DOHH2 (cell line): ENCODE results near the gene HIPK2.

Experiments
- H3F3A ChIP-seq: fragments of 200-600 bp; sonication (generic), shearing (Covaris generic); 2 replicates; pipeline ENCODE4 v1.6.0; 2016; ENCODE audit warnings: antibody characterized with exemption, mild to moderate bottlenecking; ENCODE audit not compliant: control insufficient read depth, insufficient read depth
- H3K27ac ChIP-seq: fragments of 200-600 bp; sonication (generic); 2 replicates; pipeline ENCODE4 v1.5.1; 2014; ENCODE audit warnings: low read depth, mild to moderate bottlenecking, low read length, moderate library complexity
- H3K27me3 ChIP-seq: fragments of 200-600 bp; sonication (generic); 2 replicates; pipeline ENCODE4 v1.6.1; 2014; ENCODE audit warnings: mild to moderate bottlenecking, low read length, mixed read lengths; ENCODE audit not compliant: control insufficient read depth
- H3K36me3 ChIP-seq: fragments of 200-600 bp; sonication (generic); 2 replicates; pipeline ENCODE4 v1.6.1; 2014; ENCODE audit warnings: mild to moderate bottlenecking, low read length, moderate library complexity, mixed read lengths; ENCODE audit not compliant: control insufficient read depth
- H3K4me1 ChIP-seq: fragments of 200-600 bp; sonication (generic); 2 replicates; pipeline ENCODE4 v1.6.1; 2014; ENCODE audit warnings: mild to moderate bottlenecking, low read length, mixed read lengths; ENCODE audit not compliant: control insufficient read depth
- H3K4me2 ChIP-seq: fragments of 200-600 bp; sonication (generic); 2 replicates; pipeline ENCODE4 v1.6.0; 2014; ENCODE audit warnings: mild to moderate bottlenecking, low read length, moderate library complexity
- H3K4me3 ChIP-seq: fragments of 200-600 bp; sonication (generic); 2 replicates; pipeline ENCODE4 v1.5.1; 2014; ENCODE audit warnings: mild to moderate bottlenecking, low read length, mixed read lengths
- H3K79me2 ChIP-seq: fragments of 200-600 bp; sonication (generic); 2 replicates; pipeline ENCODE4 v1.6.1; 2014; ENCODE audit warnings: mild to moderate bottlenecking, low read length, mixed read lengths; ENCODE audit not compliant: control insufficient read depth
- H3K9me2 ChIP-seq: fragments of 200-600 bp; sonication (generic); replicated peaks from 2 replicates; pipeline ENCODE4 v1.6.1; 2014; ENCODE audit warnings: mild to moderate bottlenecking, low read length, mixed read lengths; ENCODE audit not compliant: control insufficient read depth
- H3K9me3 ChIP-seq: fragments of 200-600 bp; sonication (generic); 2 replicates; pipeline ENCODE4 v1.6.1; 2014; ENCODE audit warnings: antibody characterized with exemption, low read length, mixed read lengths; ENCODE audit not compliant: control insufficient read depth, insufficient read depth
- H4K20me1 ChIP-seq: fragments of 200-600 bp; sonication (generic); 2 replicates; pipeline ENCODE4 v1.6.0; 2014; ENCODE audit warnings: low read depth, mild to moderate bottlenecking, antibody characterized with exemption, low read length, moderate library complexity; ENCODE audit not compliant: control insufficient read depth, insufficient read depth
- EZH2phosphoT487 ChIP-seq: fragments of 200-600 bp; sonication (generic); IDR thresholded peaks from 2 replicates; pipeline ENCODE4 v1.6.1; 2017; ENCODE audit warnings: borderline replicate concordance, mild to moderate bottlenecking, antibody characterized with exemption, low read length, moderate library complexity, mixed read lengths
- TF ChIP-seq, protein P1 (sequence below): fragments of 200-600 bp; sonication (generic); IDR thresholded peaks from one replicate; pipeline ENCODE4 v1.5.1; 2014; ENCODE audit warnings: antibody characterized with exemption, mild to moderate bottlenecking, low read depth, low read length; ENCODE audit not compliant: poor library complexity, severe bottlenecking

HIPK2 gene

GRCh38 chr7:139523199-139523941 lies 254.4 kb downstream of the HIPK2 start, which contains the start of gene CLEC2L:
Gene CLEC2L (plus strand): TSS chr7:139523685. CDS start chr7:139523928, 243 bp downstream.
- no peaks in the 10 kb centered on the region for H4K20me1 ChIP-seq
- no peak within 1 kb of the TSS for H3K27ac ChIP-seq
- no peaks in the 10 kb centered on the region for H3K36me3 ChIP-seq
- no peaks in the 10 kb centered on the region for H3K27me3 ChIP-seq
- H3K4me1 ChIP-seq: no peaks in the 10 kb centered on the region
- H3K9me3 ChIP-seq: peaks cover 3% of the 10 kb centered on the region; the same call in 1 of the 2 replicates
- no peaks in the 10 kb centered on the region for H3F3A ChIP-seq
- H3K79me2 ChIP-seq: no peaks in the 10 kb centered on the region
- H3K9me2 ChIP-seq: no peaks in the 10 kb centered on the region
- no peak within 1 kb of the TSS for H3K4me3 ChIP-seq
- TF ChIP-seq, protein P1, sequence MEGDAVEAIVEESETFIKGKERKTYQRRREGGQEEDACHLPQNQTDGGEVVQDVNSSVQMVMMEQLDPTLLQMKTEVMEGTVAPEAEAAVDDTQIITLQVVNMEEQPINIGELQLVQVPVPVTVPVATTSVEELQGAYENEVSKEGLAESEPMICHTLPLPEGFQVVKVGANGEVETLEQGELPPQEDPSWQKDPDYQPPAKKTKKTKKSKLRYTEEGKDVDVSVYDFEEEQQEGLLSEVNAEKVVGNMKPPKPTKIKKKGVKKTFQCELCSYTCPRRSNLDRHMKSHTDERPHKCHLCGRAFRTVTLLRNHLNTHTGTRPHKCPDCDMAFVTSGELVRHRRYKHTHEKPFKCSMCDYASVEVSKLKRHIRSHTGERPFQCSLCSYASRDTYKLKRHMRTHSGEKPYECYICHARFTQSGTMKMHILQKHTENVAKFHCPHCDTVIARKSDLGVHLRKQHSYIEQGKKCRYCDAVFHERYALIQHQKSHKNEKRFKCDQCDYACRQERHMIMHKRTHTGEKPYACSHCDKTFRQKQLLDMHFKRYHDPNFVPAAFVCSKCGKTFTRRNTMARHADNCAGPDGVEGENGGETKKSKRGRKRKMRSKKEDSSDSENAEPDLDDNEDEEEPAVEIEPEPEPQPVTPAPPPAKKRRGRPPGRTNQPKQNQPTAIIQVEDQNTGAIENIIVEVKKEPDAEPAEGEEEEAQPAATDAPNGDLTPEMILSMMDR: no peak
- TF ChIP-seq EZH2phosphoT487: no peak
- H3K4me2 ChIP-seq: no peak within 1 kb of the TSS

DNA sequence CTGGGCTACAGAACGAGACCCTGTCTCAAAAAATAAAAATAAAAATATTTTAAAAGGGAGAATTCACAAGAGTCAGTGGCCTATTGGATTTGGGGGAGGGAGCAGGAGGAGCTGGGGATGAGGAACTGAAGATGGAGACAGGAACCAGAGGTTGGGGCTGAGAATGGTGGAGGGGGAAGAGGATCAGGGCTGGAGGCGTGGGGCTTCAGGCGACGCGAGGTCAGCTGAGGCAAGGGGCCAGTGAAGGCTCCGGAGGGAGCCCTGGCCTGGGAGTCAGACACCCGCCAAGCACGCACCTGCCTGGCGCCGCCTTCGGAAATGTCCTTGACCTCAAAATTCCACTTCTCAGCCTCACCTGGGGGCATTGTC lies 255.0 kb downstream of the HIPK2 start:
- peaks cover 3% of the 10 kb centered on the region; the same call in 1 of the 2 replicates for H3K9me3 ChIP-seq
- H3F3A ChIP-seq: no peaks in the 10 kb centered on the region
- H3K27me3 ChIP-seq: no peaks in the 10 kb centered on the region
- H3K36me3 ChIP-seq: no peaks in the 10 kb centered on the region
- H3K4me2 ChIP-seq: no peak overlapping the region
- no peak for TF ChIP-seq EZH2phosphoT487
- TF ChIP-seq, protein P1: no peak
- H4K20me1 ChIP-seq: no peaks in the 10 kb centered on the region
- no peak overlapping the region for H3K27ac ChIP-seq
- H3K9me2 ChIP-seq: no peaks in the 10 kb centered on the region
- H3K4me1 ChIP-seq: no peaks in the 10 kb centered on the region
- H3K79me2 ChIP-seq: no peaks in the 10 kb centered on the region
- no peak overlapping the region for H3K4me3 ChIP-seq

- no peaks in the 10 kb centered on the region for H3F3A ChIP-seq
- TF ChIP-seq EZH2phosphoT487: no peak
- TF ChIP-seq, protein P1: no peak
- H3K4me2 ChIP-seq: no peak overlapping the region
- no peaks in the 10 kb centered on the region for H3K79me2 ChIP-seq
- no peaks in the 10 kb centered on the region for H4K20me1 ChIP-seq
- H3K36me3 ChIP-seq: no peaks in the 10 kb centered on the region
- no peaks in the 10 kb centered on the region for H3K4me1 ChIP-seq
- no peak overlapping the region for H3K4me3 ChIP-seq
- no peak overlapping the region for H3K27ac ChIP-seq
- no peaks in the 10 kb centered on the region for H3K27me3 ChIP-seq
- H3K9me2 ChIP-seq: no peaks in the 10 kb centered on the region
- H3K9me3 ChIP-seq: no peaks in the 10 kb centered on the region; the same call in 1 of the 2 replicates
Measured at GRCh38 chr7:139521439-139521838, 256.4 kb downstream of the HIPK2 start.
